ENCODE results near the gene SPTBN4. TPM values are rescaled to one million over a fixed set of nuclear protein-coding genes. Genes with fewer than 3 reads are reported as not detected.

The SPTBN4 gene
- total RNA-seq, 1 experiment from 2014 or later, result 0.82 TPM

DNA sequence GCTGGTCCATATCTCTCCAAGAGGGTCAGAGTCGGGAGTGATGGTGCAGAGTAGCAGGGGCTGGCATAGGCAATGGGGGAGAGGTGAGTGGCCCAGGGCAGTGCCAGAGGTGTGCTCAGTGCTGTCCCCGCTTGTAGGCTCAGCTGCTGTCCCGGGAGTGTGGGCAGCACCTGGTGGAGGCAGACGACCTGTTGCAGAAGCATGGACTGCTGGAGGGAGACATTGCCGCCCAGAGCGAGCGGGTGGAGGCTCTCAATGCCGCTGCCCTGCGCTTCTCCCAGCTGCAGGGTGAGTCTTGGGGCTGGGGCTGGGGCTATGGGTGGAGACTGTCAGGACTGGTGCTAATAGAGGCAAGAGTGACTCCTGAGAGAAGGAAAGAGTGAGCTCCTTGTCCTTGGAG is 39.3 kb downstream of the SPTBN4 start:
- Histone ChIP-seq H3K9me3 (no peaks in the 10 kb centered on the region), H3K27me3 (replicated peaks; ENCODE audit: control insufficient read depth, insufficient read depth, low read length) (no peaks in the 10 kb centered on the region), H3K36me3 (ENCODE audit: control insufficient read depth, insufficient read depth, low read length) (no peaks in the 10 kb centered on the region), H3K4me1 (no peaks in the 10 kb centered on the region), H3K4me3 (ENCODE audit: low read depth, low read length) (no peak overlapping the region)
- ChIA-PET POLR2A (interaction anchor here (0.6 kb wide), 1 partner anchor 49 kb away, joined by 3 read pairs; no protein-coding TSS in a partner anchor), CTCF (interaction anchor here (1.0 kb wide), 2 partner anchors 17 to 41 kb away, joined by 3 to 4 read pairs; partner anchors contain the start of gene BLVRB)
- peaks cover 12% of the 10 kb centered on the region for H3K27me3 Mint-ChIP-seq (ENCODE audit: insufficient read depth, unreplicated experiment)
- intact Hi-C loops (cut with micrococcal nuclease; ENCODE audit: unreplicated experiment), result no loop called here
- no peak for DNase-seq
- no peaks in the 10 kb centered on the region for H3K36me3 Mint-ChIP-seq (ENCODE audit: insufficient read depth, unreplicated experiment)
- H3K4me3 Mint-ChIP-seq (ENCODE audit: unreplicated experiment), result no peak overlapping the region
- no peaks in the 10 kb centered on the region for H3K4me1 Mint-ChIP-seq (ENCODE audit: low read depth, unreplicated experiment)
- H3K27ac Mint-ChIP-seq (ENCODE audit: unreplicated experiment), result no peak overlapping the region
- BruUV-seq (replicated peaks), result no TSS peak
- TF ChIP-seq, protein P1, sequence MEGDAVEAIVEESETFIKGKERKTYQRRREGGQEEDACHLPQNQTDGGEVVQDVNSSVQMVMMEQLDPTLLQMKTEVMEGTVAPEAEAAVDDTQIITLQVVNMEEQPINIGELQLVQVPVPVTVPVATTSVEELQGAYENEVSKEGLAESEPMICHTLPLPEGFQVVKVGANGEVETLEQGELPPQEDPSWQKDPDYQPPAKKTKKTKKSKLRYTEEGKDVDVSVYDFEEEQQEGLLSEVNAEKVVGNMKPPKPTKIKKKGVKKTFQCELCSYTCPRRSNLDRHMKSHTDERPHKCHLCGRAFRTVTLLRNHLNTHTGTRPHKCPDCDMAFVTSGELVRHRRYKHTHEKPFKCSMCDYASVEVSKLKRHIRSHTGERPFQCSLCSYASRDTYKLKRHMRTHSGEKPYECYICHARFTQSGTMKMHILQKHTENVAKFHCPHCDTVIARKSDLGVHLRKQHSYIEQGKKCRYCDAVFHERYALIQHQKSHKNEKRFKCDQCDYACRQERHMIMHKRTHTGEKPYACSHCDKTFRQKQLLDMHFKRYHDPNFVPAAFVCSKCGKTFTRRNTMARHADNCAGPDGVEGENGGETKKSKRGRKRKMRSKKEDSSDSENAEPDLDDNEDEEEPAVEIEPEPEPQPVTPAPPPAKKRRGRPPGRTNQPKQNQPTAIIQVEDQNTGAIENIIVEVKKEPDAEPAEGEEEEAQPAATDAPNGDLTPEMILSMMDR (IDR thresholded peaks at IDR 0.05; ENCODE audit: insufficient read depth in 1 of 2, low read depth in 1 of 2, low read length in 1 of 2, severe bottlenecking in 1 of 2, unreplicated experiment in 1 of 2), result no peak
- H3K9me3 Mint-ChIP-seq (ENCODE audit: unreplicated experiment), result no peaks in the 10 kb centered on the region

DNA sequence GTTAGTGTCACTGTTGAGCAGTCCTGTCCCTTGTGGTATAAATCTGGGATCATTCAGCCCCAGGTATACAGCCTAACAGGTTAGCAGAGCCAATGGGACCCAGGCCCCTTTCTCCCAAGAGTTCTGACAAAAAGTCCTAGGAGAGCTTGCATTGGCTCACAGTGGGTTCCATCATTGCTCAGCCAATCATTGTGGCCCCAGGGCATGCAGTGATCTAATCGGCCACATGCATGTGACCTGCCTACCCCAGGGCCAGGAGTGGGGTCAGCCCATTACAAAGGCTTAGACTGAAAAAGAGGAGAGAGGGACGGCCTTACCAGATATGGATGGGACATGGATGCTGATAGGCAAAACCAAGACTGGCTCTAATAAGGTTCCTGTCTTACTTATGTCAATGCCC is 41.1 kb downstream of the SPTBN4 start:
- CTCF ChIA-PET, result no interaction called here
- TF ChIP-seq, protein P1 (IDR thresholded peaks at IDR 0.05; ENCODE audit: insufficient read depth in 1 of 2, low read depth in 1 of 2, low read length in 1 of 2, severe bottlenecking in 1 of 2, unreplicated experiment in 1 of 2), result no peak
- POLR2A ChIA-PET, result no interaction called here
- no peaks in the 10 kb centered on the region for H3K9me3 Mint-ChIP-seq (ENCODE audit: unreplicated experiment)
- Histone ChIP-seq H3K27me3 (replicated peaks; ENCODE audit: control insufficient read depth, insufficient read depth, low read length) (no peaks in the 10 kb centered on the region), H3K4me3 (ENCODE audit: low read depth, low read length) (no peak overlapping the region), H3K9me3 (no peaks in the 10 kb centered on the region), H3K4me1 (no peaks in the 10 kb centered on the region), H3K36me3 (ENCODE audit: control insufficient read depth, insufficient read depth, low read length) (no peaks in the 10 kb centered on the region)
- intact Hi-C loops (cut with micrococcal nuclease; ENCODE audit: unreplicated experiment), result no loop called here
- H3K4me1 Mint-ChIP-seq (ENCODE audit: low read depth, unreplicated experiment), result no peaks in the 10 kb centered on the region
- H3K27ac Mint-ChIP-seq (ENCODE audit: unreplicated experiment), result no peak overlapping the region
- no peak for DNase-seq
- H3K27me3 Mint-ChIP-seq (ENCODE audit: insufficient read depth, unreplicated experiment), result peaks cover 17% of the 10 kb centered on the region
- H3K36me3 Mint-ChIP-seq (ENCODE audit: insufficient read depth, unreplicated experiment), result no peaks in the 10 kb centered on the region
- no TSS peak for BruUV-seq (replicated peaks)
- no peak overlapping the region for H3K4me3 Mint-ChIP-seq (ENCODE audit: unreplicated experiment)

DNA sequence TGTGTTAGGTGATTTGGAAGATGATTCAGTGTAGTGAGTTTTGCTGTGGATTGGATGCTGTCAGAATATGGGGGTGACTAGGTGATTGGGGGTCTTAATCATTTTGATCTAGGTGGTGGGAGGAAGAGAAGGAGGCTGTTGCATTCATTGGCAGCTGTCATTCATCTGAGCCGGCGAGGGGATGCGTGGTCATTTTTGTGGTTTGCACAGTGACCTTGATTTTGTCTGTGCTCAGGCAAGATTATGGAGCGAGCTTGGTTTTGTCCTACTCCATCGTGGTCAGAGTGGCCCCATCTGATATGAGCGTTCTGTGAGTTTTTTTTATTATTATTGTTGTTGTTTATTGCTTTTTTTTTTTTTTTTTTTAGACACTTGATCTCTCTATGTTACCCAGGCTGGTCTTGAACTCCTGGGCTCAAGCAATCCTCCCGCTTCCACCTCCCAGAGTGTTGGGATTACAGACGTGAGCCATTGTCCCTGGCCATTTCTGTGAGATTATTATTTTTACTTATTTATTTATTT is 42.0 kb downstream of the SPTBN4 start:
- Histone ChIP-seq H3K36me3 (ENCODE audit: control insufficient read depth, insufficient read depth, low read length) (no peaks in the 10 kb centered on the region), H3K4me3 (ENCODE audit: low read depth, low read length) (no peak overlapping the region), H3K9me3 (no peaks in the 10 kb centered on the region), H3K4me1 (no peaks in the 10 kb centered on the region), H3K27me3 (replicated peaks; ENCODE audit: control insufficient read depth, insufficient read depth, low read length) (no peaks in the 10 kb centered on the region)
- Mint-ChIP-seq H3K27ac (ENCODE audit: unreplicated experiment) (no peak overlapping the region), H3K4me1 (ENCODE audit: low read depth, unreplicated experiment) (no peaks in the 10 kb centered on the region), H3K27me3 (ENCODE audit: insufficient read depth, unreplicated experiment) (peaks cover 15% of the 10 kb centered on the region), H3K9me3 (ENCODE audit: unreplicated experiment) (no peaks in the 10 kb centered on the region), H3K36me3 (ENCODE audit: insufficient read depth, unreplicated experiment) (no peaks in the 10 kb centered on the region), H3K4me3 (ENCODE audit: unreplicated experiment) (no peak overlapping the region)
- ChIA-PET CTCF (interaction anchor here (0.7 kb wide), 2 partner anchors 43 to 127 kb away, joined by 4 to 6 read pairs; partner anchors contain the start of gene BLVRB), POLR2A (no interaction called here)
- TF ChIP-seq, protein P1 (IDR thresholded peaks at IDR 0.05; ENCODE audit: insufficient read depth in 1 of 2, low read depth in 1 of 2, low read length in 1 of 2, severe bottlenecking in 1 of 2, unreplicated experiment in 1 of 2), result no peak
- BruUV-seq (replicated peaks), result no TSS peak
- DNase-seq, result no peak
- intact Hi-C loops (cut with micrococcal nuclease; ENCODE audit: unreplicated experiment), result no loop called here
